Measurements from ENCODE around the gene CATSPERE.

GRCh38 chr1:244642526-244642925 lies 181.5 kb downstream of the CATSPERE start:
- TF ChIP-seq SUZ12 (IDR thresholded peaks at IDR 0.05): no peak
- TF ChIP-seq ELF4 (IDR thresholded peaks at IDR 0.05): no peak
- TF ChIP-seq SP1 (IDR thresholded peaks at IDR 0.05): no peak
- no peak for TF ChIP-seq FOXA1 (IDR thresholded peaks at IDR 0.05)
- TF ChIP-seq FOXK2 (IDR thresholded peaks at IDR 0.05): no peak
- no peak for TF ChIP-seq FOXM1 (IDR thresholded peaks at IDR 0.05; ENCODE audit: borderline replicate concordance)
- no peak for TF ChIP-seq CTBP1 (IDR thresholded peaks at IDR 0.05; ENCODE audit: borderline replicate concordance)
- no peak for TF ChIP-seq BHLHE40 (IDR thresholded peaks at IDR 0.05; ENCODE audit: borderline replicate concordance)
- no peak for TF ChIP-seq NFRKB (IDR thresholded peaks at IDR 0.05)
- TF ChIP-seq PKNOX1 (IDR thresholded peaks at IDR 0.05): no peak
- TF ChIP-seq ARNT (IDR thresholded peaks at IDR 0.05): no peak
- no peak for TF ChIP-seq TARDBP (IDR thresholded peaks at IDR 0.05)

Data from HEK293T (cell line).